ENCODE measurements around the gene TBX3. TPM values are rescaled to one million over a fixed set of nuclear protein-coding genes. Genes with fewer than 3 reads are reported as not detected.
A peak's percentile ranks its signal among the peaks of the same experiment; 100 is the strongest.

The TBX3 gene
- polyA plus RNA-seq, 4 donors = 18.8 to 104 (median 61.3) TPM

- Histone ChIP-seq H3K4me3 (ENCODE audit: low read depth in 1 of 3, low read length in 3 of 3) (no peak overlapping the region), H3K27ac (ENCODE audit: low read depth in 1 of 3, low read length in 2 of 3) (peak overlapping the region in 1 of 3 donors; percentile 18), H3K27me3 (ENCODE audit: control insufficient read depth in 3 of 3, insufficient read depth in 3 of 3, low read length in 3 of 3) (peaks cover 0 to 40% (median 13%) of the 10 kb centered on the region in 3 donors), H3K36me3 (ENCODE audit: control insufficient read depth in 3 of 3, insufficient read depth in 2 of 3, low read depth in 1 of 3, low read length in 3 of 3) (peaks cover 0 to 3% (median 0%) of the 10 kb centered on the region in 3 donors), H3K4me1 (ENCODE audit: control insufficient read depth in 3 of 3, insufficient read depth in 2 of 3, low read depth in 1 of 3, low read length in 2 of 3) (peaks cover 0 to 17% (median 0%) of the 10 kb centered on the region in 3 donors), H3K9me3 (ENCODE audit: control insufficient read depth in 2 of 2, insufficient read depth in 1 of 2, low read depth in 1 of 2, low read length in 1 of 2) (peaks cover 0 to 2% of the 10 kb centered on the region in 2 donors)
- no peak for FAIRE-seq
- no peak for DNase-seq
- WGBS, 3 donors = 47 to 80% (median 64%) methylated on average over 48 to 52 of the region's 54 CpGs
Measured at GRCh38 chr12:114665411-114666260, 18.3 kb downstream of the TBX3 start.

DNA sequence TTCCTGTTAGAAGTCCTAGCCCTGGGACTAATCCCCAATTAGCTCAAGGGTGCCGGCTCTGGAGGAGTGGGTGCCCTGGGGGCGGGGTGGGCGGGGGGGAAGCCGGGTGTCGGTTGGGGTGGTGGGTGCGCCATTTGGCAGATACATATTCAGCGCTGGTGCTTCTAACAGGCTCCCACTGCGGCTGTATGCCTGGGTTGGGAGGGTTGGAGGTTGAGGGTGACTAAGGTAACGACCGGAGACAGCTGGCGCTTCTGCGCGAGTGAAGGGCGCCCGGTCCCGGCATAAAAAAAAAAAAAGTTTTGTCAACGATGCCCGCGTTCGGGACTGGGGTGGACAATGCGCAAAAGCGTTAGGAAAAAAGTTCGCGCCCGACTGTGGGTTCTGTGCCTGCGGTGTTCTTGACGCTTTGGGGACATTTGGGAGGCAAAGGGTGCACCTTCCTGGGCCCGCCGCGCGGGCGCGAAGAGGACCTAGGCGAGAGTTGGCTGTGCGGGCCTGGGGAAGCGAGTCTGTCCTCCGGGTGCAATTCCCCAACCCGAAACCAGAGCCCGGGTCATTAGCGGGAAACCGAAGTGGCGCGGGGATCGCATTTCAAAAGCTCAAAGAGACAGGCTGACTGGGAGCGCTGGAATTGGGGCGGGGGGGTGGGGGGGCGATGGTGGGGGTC is 19.2 kb downstream of the TBX3 start:
- peak overlapping the region in 2 of 3 donors; percentile 15 to 21 for H3K4me3 ChIP-seq (ENCODE audit: low read depth in 1 of 3, low read length in 3 of 3)

DNA sequence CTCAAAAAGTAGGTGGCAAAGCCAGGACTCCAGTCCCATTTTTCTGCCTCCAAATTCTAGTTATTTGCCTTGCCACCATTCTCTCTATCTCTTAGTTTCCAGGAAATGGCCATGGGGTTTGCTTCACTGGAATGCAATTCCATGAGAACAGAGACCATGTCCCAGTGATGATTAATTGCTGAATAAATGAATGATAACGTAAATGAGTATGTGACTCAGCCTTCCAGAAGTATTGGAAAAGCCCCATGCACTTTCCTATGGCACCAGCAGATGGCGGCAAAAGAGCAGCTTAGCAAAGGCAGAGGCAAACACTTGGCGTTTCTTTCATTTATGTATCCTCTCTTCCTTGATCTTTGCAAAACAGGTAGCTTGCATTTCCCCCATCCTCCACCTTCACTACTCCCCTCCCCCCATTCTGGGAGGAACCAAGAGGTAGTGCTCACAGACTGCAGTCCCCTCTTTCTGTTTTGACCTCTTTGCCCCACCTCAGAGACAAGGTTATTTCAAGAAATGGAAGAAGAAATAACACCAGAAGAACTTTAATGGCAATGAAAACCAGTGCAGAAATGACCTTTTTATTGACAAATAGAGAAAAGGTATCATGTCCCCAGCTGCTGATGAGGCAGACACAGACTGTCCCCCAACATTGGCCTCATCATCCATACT is 21.3 kb downstream of the TBX3 start:
- Histone ChIP-seq H3K4me1 (ENCODE audit: control insufficient read depth in 3 of 3, insufficient read depth in 2 of 3, low read depth in 1 of 3, low read length in 2 of 3) (peaks cover 0 to 10% (median 0%) of the 10 kb centered on the region in 3 donors), H3K27me3 (ENCODE audit: control insufficient read depth in 3 of 3, insufficient read depth in 3 of 3, low read length in 3 of 3) (peaks cover 0 to 32% (median 10%) of the 10 kb centered on the region in 3 donors), H3K36me3 (ENCODE audit: control insufficient read depth in 3 of 3, insufficient read depth in 2 of 3, low read depth in 1 of 3, low read length in 3 of 3) (no peaks in the 10 kb centered on the region), H3K27ac (ENCODE audit: low read depth in 1 of 3, low read length in 2 of 3) (no peak overlapping the region), H3K4me3 (ENCODE audit: low read depth in 1 of 3, low read length in 3 of 3) (no peak overlapping the region), H3K9me3 (ENCODE audit: control insufficient read depth in 2 of 2, insufficient read depth in 1 of 2, low read depth in 1 of 2, low read length in 1 of 2) (peaks cover 0 to 2% of the 10 kb centered on the region in 2 donors)
- 0 to 2% (median 0%) methylated on average over 3 of the region's 3 CpGs for WGBS, 3 donors
- DNase-seq (peak; percentile 82 to 93), FAIRE-seq (peak; percentile 79)

More for the DNA sequence above, 19.2 kb downstream of the TBX3 start:
- H3K27me3 ChIP-seq (ENCODE audit: control insufficient read depth in 3 of 3, insufficient read depth in 3 of 3, low read length in 3 of 3) = peaks cover 0 to 40% (median 13%) of the 10 kb centered on the region in 3 donors
- H3K27ac ChIP-seq (ENCODE audit: low read depth in 1 of 3, low read length in 2 of 3) = no peak overlapping the region
- DNase-seq (peak; percentile 24 to 47), FAIRE-seq (no peak)
- peaks cover 0 to 3% (median 0%) of the 10 kb centered on the region in 3 donors for H3K36me3 ChIP-seq (ENCODE audit: control insufficient read depth in 3 of 3, insufficient read depth in 2 of 3, low read depth in 1 of 3, low read length in 3 of 3)
- WGBS, 3 donors = 12 to 27% (median 20%) methylated on average over 39 to 47 of the region's 47 CpGs
- peaks cover 0 to 17% (median 0%) of the 10 kb centered on the region in 3 donors for H3K4me1 ChIP-seq (ENCODE audit: control insufficient read depth in 3 of 3, insufficient read depth in 2 of 3, low read depth in 1 of 3, low read length in 2 of 3)
- H3K9me3 ChIP-seq (ENCODE audit: control insufficient read depth in 2 of 2, insufficient read depth in 1 of 2, low read depth in 1 of 2, low read length in 1 of 2) = peaks cover 0 to 2% of the 10 kb centered on the region in 2 donors

DNA sequence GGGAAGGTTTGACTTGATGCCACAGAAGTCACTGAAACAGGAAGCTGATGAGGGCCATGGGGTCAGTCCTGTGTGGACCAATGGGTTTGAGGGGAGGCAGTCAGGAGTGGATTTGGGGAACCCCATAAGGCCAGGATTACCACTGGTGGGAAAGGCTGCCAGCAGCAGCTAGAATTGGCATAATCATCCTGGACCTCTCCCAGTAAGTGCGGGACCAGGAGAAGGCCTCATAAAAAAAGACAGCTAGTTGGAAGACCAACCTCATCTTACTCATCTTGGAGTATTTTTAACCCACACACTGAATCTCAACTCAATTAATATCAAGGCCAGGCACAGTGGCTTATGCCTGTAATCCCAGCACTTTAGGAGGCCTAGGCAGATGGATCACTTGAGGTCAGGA is 22.7 kb downstream of the TBX3 start:
- no peak for FAIRE-seq
- Histone ChIP-seq H3K27me3 (ENCODE audit: control insufficient read depth in 3 of 3, insufficient read depth in 3 of 3, low read length in 3 of 3) (peaks cover 0 to 22% (median 7%) of the 10 kb centered on the region in 3 donors), H3K9me3 (ENCODE audit: control insufficient read depth in 2 of 2, insufficient read depth in 1 of 2, low read depth in 1 of 2, low read length in 1 of 2) (peaks cover 0 to 2% of the 10 kb centered on the region in 2 donors), H3K4me1 (ENCODE audit: control insufficient read depth in 3 of 3, insufficient read depth in 2 of 3, low read depth in 1 of 3, low read length in 2 of 3) (no peaks in the 10 kb centered on the region), H3K4me3 (ENCODE audit: low read depth in 1 of 3, low read length in 3 of 3) (no peak overlapping the region), H3K36me3 (ENCODE audit: control insufficient read depth in 3 of 3, insufficient read depth in 2 of 3, low read depth in 1 of 3, low read length in 3 of 3) (no peaks in the 10 kb centered on the region), H3K27ac (ENCODE audit: low read depth in 1 of 3, low read length in 2 of 3) (no peak overlapping the region)
- WGBS, 3 donors = 83 to 100% (median 89%) methylated on average over 1 of the region's 1 CpG
- no peak for DNase-seq

DNA sequence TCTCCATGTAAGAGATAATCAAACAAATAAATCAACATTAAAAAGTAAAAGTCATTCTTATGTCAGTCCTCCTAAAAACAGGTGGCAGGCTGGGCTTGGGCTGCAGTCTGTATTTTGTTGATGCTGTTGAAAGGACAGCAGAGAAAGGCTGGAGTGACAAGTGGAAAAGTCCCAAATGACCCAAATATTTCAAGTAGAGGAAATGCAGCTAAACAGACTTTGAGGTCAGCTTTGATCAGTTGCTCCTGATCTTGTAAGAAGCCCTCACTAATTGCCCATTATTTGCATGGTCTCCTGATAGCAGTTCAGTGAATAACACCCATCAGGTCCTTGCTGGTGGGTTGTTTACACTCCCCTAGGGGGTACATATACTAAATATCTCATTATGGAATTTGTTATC is 24.9 kb downstream of the TBX3 start:
- H3K4me3 ChIP-seq (ENCODE audit: low read depth in 1 of 3, low read length in 3 of 3) = no peak overlapping the region
- no peaks in the 10 kb centered on the region for H3K36me3 ChIP-seq (ENCODE audit: control insufficient read depth in 3 of 3, insufficient read depth in 2 of 3, low read depth in 1 of 3, low read length in 3 of 3)
- no peaks in the 10 kb centered on the region for H3K4me1 ChIP-seq (ENCODE audit: control insufficient read depth in 3 of 3, insufficient read depth in 2 of 3, low read depth in 1 of 3, low read length in 2 of 3)
- H3K9me3 ChIP-seq (ENCODE audit: control insufficient read depth in 2 of 2, insufficient read depth in 1 of 2, low read depth in 1 of 2, low read length in 1 of 2) = no peaks in the 10 kb centered on the region
- DNase-seq (no peak), FAIRE-seq (no peak)
- peaks cover 0 to 2% (median 0%) of the 10 kb centered on the region in 3 donors for H3K27me3 ChIP-seq (ENCODE audit: control insufficient read depth in 3 of 3, insufficient read depth in 3 of 3, low read length in 3 of 3)
- no peak overlapping the region for H3K27ac ChIP-seq (ENCODE audit: low read depth in 1 of 3, low read length in 2 of 3)

GRCh38 chr12:114658002-114658441 is 26.0 kb downstream of the TBX3 start:
- H3K9me3 ChIP-seq (ENCODE audit: control insufficient read depth in 2 of 2, insufficient read depth in 1 of 2, low read depth in 1 of 2, low read length in 1 of 2) = no peaks in the 10 kb centered on the region
- H3K27ac ChIP-seq (ENCODE audit: low read depth in 1 of 3, low read length in 2 of 3) = no peak overlapping the region
- DNase-seq (no peak), FAIRE-seq (no peak)
- H3K36me3 ChIP-seq (ENCODE audit: control insufficient read depth in 3 of 3, insufficient read depth in 2 of 3, low read depth in 1 of 3, low read length in 3 of 3) = no peaks in the 10 kb centered on the region
- no peaks in the 10 kb centered on the region for H3K27me3 ChIP-seq (ENCODE audit: control insufficient read depth in 3 of 3, insufficient read depth in 3 of 3, low read length in 3 of 3)
- H3K4me1 ChIP-seq (ENCODE audit: control insufficient read depth in 3 of 3, insufficient read depth in 2 of 3, low read depth in 1 of 3, low read length in 2 of 3) = no peaks in the 10 kb centered on the region
- H3K4me3 ChIP-seq (ENCODE audit: low read depth in 1 of 3, low read length in 3 of 3) = no peak overlapping the region
- WGBS, 3 donors = 70 to 81% (median 76%) methylated on average over 1 of the region's 1 CpG

- no peak for FAIRE-seq
- H3K4me3 ChIP-seq (ENCODE audit: low read depth in 1 of 3, low read length in 3 of 3) = no peak overlapping the region
- H3K27me3 ChIP-seq (ENCODE audit: control insufficient read depth in 3 of 3, insufficient read depth in 3 of 3, low read length in 3 of 3) = no peaks in the 10 kb centered on the region
- H3K36me3 ChIP-seq (ENCODE audit: control insufficient read depth in 3 of 3, insufficient read depth in 2 of 3, low read depth in 1 of 3, low read length in 3 of 3) = no peaks in the 10 kb centered on the region
- H3K27ac ChIP-seq (ENCODE audit: low read depth in 1 of 3, low read length in 2 of 3) = no peak overlapping the region
- DNase-seq = no peak
- no peaks in the 10 kb centered on the region for H3K4me1 ChIP-seq (ENCODE audit: control insufficient read depth in 3 of 3, insufficient read depth in 2 of 3, low read depth in 1 of 3, low read length in 2 of 3)
- H3K9me3 ChIP-seq (ENCODE audit: control insufficient read depth in 2 of 2, insufficient read depth in 1 of 2, low read depth in 1 of 2, low read length in 1 of 2) = no peaks in the 10 kb centered on the region
- WGBS, 3 donors = 86 to 91% (median 88%) methylated on average over 6 of the region's 6 CpGs
Measured at GRCh38 chr12:114657597-114657920, 26.4 kb downstream of the TBX3 start.

- no peaks in the 10 kb centered on the region for H3K9me3 ChIP-seq (ENCODE audit: control insufficient read depth in 2 of 2, insufficient read depth in 1 of 2, low read depth in 1 of 2, low read length in 1 of 2)
- H3K27me3 ChIP-seq (ENCODE audit: control insufficient read depth in 3 of 3, insufficient read depth in 3 of 3, low read length in 3 of 3) = no peaks in the 10 kb centered on the region
- FAIRE-seq (no peak), DNase-seq (no peak)
- H3K4me3 ChIP-seq (ENCODE audit: low read depth in 1 of 3, low read length in 3 of 3) = no peak overlapping the region
- WGBS, 3 donors = 83 to 94% (median 85%) methylated on average over 8 of the region's 8 CpGs
- H3K36me3 ChIP-seq (ENCODE audit: control insufficient read depth in 3 of 3, insufficient read depth in 2 of 3, low read depth in 1 of 3, low read length in 3 of 3) = no peaks in the 10 kb centered on the region
- no peaks in the 10 kb centered on the region for H3K4me1 ChIP-seq (ENCODE audit: control insufficient read depth in 3 of 3, insufficient read depth in 2 of 3, low read depth in 1 of 3, low read length in 2 of 3)
- H3K27ac ChIP-seq (ENCODE audit: low read depth in 1 of 3, low read length in 2 of 3) = no peak overlapping the region
Measured at GRCh38 chr12:114656906-114657596, 26.9 kb downstream of the TBX3 start.

All from small intestine (tissue), 7 donors.